ENCODE results near the gene GDF10.

Gene GDF10, protein sequence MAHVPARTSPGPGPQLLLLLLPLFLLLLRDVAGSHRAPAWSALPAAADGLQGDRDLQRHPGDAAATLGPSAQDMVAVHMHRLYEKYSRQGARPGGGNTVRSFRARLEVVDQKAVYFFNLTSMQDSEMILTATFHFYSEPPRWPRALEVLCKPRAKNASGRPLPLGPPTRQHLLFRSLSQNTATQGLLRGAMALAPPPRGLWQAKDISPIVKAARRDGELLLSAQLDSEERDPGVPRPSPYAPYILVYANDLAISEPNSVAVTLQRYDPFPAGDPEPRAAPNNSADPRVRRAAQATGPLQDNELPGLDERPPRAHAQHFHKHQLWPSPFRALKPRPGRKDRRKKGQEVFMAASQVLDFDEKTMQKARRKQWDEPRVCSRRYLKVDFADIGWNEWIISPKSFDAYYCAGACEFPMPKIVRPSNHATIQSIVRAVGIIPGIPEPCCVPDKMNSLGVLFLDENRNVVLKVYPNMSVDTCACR

DNA sequence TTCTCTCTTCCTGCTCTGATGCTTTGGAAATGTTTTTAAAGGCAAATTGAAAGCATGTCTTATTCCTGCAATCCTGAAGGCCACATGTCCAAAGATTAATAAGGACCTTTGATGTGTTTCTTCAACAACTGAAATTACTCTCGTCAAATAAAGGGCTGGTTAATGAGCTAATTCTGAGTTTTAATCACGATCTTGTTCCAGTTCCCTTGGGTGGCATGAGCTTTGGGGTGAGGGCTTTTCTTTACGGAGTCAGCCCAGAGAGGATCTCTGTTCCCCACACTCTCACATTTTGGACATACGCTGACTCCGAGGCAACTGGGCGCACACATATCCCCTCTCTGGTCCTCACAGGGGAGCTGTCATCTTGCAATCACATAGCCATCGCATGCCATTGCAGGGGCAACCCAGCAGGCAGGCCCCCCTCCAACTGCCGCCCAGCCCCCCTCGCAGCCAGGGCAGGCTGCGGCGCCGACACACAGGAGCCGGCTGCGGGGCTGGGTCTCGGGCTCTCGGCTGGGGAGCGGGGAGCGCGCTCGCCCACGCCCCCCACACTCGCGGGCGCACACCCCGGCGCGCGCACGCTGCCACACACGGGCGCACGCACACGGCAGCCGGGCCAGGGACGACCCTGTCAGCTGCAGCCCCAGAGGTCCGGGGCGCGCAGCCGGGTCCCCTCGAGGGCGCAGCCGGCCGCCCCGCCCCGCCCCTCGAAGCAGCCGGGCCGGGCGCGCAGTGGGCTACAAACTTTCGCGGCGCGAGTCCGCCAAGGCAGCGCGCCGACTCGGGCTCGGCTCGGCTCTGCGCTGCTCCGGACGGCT, at the start of gene GDF10:
Gene GDF10, plus strand, starts transcription at position 587 of the 818 bp plus-strand sequence. CDS start 455 bp downstream, outside the sequence.
- no peak for DNase-seq
- intact Hi-C loops (cut with DNase I; ENCODE audit: low total_unique reads): no loop called here
- Histone ChIP-seq H3K4me1 (peaks cover 0 to 40% (median 22%) of the 10 kb centered on the region in 4 donors), H3K4me3 (peak within 1 kb of the TSS; percentile 52 to 60), H3K27me3 (peaks cover 0 to 35% of the 10 kb centered on the region in 2 donors), H3K9me3 (no peaks in the 10 kb centered on the region), H3K36me3 (no peaks in the 10 kb centered on the region), H3K27ac (peak within 1 kb of the TSS; percentile 50 to 59)
- no peak for TF ChIP-seq CTCF (IDR thresholded peaks at IDR 0.05)

DNA sequence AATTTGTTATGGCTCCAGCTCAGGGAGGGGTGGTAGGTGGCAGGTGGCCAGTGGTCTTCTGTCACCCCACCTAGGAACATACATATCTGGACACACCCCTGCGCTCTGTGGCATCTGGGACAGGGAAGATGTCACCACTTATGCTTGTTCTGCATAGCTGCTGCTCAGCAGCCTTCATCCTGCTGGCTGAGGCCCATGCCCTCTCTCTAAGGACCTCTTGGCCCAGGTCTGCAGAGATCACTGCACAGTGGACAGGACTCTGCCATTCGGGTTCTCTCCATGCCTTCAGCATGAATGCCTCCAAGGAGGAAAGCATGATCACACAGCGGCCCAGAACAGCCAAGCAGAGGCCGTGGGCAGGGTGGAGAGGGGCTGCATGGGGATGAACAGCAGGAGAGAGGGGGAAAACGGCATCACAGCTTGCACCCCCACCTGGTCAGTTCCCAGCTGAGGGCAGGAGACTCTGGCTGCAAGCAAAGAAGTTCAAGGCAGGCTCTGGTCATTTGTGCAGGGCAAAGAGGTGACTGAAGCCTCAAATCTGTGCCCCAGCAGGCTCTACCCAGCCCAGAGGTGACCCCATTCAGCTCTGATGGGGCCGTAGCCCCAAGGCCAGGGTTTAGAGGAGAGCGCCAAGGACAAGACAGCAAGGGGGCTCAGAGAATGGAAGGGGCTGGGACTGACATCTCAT, 47.8 kb upstream of the GDF10 start:
- DNase-seq: no peak
- Histone ChIP-seq H3K27ac (no peak overlapping the region), H3K27me3 (no peaks in the 10 kb centered on the region), H3K4me3 (no peak overlapping the region), H3K36me3 (no peaks in the 10 kb centered on the region), H3K9me3 (no peaks in the 10 kb centered on the region), H3K4me1 (peaks cover 0 to 16% (median 12%) of the 10 kb centered on the region in 4 donors)
- TF ChIP-seq CTCF (IDR thresholded peaks at IDR 0.05): no peak
- intact Hi-C loops (cut with DNase I; ENCODE audit: low total_unique reads): no loop called here

GRCh38 chr10:47253030-47253637, 46.9 kb upstream of the GDF10 start:
- no peaks in the 10 kb centered on the region for H3K36me3 ChIP-seq
- no peak for DNase-seq
- H3K4me3 ChIP-seq: no peak overlapping the region
- intact Hi-C loops (cut with DNase I; ENCODE audit: low total_unique reads): no loop called here
- no peaks in the 10 kb centered on the region for H3K27me3 ChIP-seq
- peaks cover 0 to 16% (median 12%) of the 10 kb centered on the region in 4 donors for H3K4me1 ChIP-seq
- peak overlapping the region; percentile 54 to 73 for H3K27ac ChIP-seq
- TF ChIP-seq CTCF (IDR thresholded peaks at IDR 0.05): no peak
- no peaks in the 10 kb centered on the region for H3K9me3 ChIP-seq

DNA sequence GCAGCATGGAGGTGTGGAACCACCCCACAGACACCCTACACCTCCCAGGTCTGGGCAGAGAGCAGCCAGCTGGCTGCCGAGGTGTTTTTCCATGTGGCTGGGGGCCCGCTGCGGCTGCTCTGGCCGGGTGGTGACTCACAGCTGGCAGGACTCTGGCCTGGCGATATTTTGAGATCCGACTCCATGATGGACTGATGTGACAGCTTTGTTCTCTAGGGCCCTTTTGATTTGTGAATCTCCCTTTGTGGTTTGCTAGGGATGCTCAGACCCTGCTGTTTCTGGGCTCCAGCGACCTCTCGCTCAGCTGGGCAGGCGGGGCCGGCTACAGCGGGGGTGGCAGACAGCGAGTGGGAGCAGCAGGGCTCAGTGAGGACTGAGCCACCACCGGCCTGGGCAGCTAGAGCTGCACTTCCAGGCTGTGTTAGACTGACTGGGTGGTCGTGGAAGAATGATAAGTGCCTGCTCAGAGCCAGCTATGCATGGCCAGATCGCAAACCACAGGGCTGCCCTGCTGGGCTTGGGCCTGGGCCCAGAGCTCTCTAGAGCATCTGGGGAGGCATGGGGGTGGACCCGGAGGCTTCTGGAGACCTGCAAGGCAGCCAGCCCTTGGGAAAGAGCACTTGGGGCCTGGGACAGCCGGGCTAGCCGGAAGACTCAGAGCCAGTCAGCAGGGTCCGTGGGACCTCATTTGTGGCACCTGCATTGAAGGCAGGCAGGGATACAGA, 46.2 kb upstream of the GDF10 start:
- peak; percentile 65 to 84 for DNase-seq
- Histone ChIP-seq H3K4me1 (peaks cover 0 to 16% (median 12%) of the 10 kb centered on the region in 4 donors), H3K36me3 (no peaks in the 10 kb centered on the region), H3K9me3 (no peaks in the 10 kb centered on the region), H3K27ac (peak overlapping the region; percentile 54 to 73), H3K27me3 (no peaks in the 10 kb centered on the region), H3K4me3 (no peak overlapping the region)
- intact Hi-C loops (cut with DNase I; ENCODE audit: low total_unique reads): no loop called here
- no peak for TF ChIP-seq CTCF (IDR thresholded peaks at IDR 0.05)
